Psoas muscle (tissue), 8 donors: Measurements from ENCODE around the gene OR10H5. TPM values are rescaled to one million over a fixed set of nuclear protein-coding genes. Genes with fewer than 3 reads are reported as not detected.

Source experiments
- ATAC-seq, 4 donors: fragments of 200-7000 bp; cut with Tn5 transposase; one replicate each; pipeline ENCODE4 v1.9.1; 2020; ENCODE audit warnings: moderate library complexity in 3 of 4, mild to moderate bottlenecking in 2 of 4
- DNase-seq, 2 donors: peaks; one replicate each; pipeline ENCODE4 v3.0.0-alpha.2; 2020
- H3K27ac ChIP-seq: fragments of 200-600 bp; one replicate; pipeline ENCODE4 v1.8.0; 2022
- H3K27me3 ChIP-seq, 3 donors: fragments of 200-600 bp in 1 of 3; one replicate each; pipeline versions ENCODE4 v1.6.1 to v1.8.0; 2013 to 2022; ENCODE audit warnings: low read length in 2 of 3, mild to moderate bottlenecking in 2 of 3, moderate library complexity in 1 of 3; ENCODE audit not compliant: insufficient read depth in 3 of 3
- H3K36me3 ChIP-seq, 2 donors: fragments of 200-600 bp in 1 of 2; one replicate each; pipeline versions ENCODE4 v1.6.1 to v1.8.0; 2013 to 2022; ENCODE audit warnings: low read depth in 1 of 2, mild to moderate bottlenecking in 1 of 2, moderate library complexity in 1 of 2; ENCODE audit not compliant: insufficient read depth in 1 of 2
- H3K4me1 ChIP-seq: fragments of 200-600 bp; one replicate; pipeline ENCODE4 v1.8.0; 2022
- H3K4me3 ChIP-seq: fragments of 200-600 bp; one replicate; pipeline ENCODE4 v1.8.0; 2022; ENCODE audit warnings: mild to moderate bottlenecking
- H3K9me3 ChIP-seq: fragments of 200-600 bp; one replicate; pipeline ENCODE4 v1.8.0; 2022
- CTCF ChIP-seq: fragments of 200-600 bp; IDR thresholded peaks from one replicate; pipeline ENCODE4 v1.8.0; 2022; ENCODE audit warnings: antibody characterized with exemption
- WGBS, 3 donors: extraction: QIAGEN DNeasy Blood & Tissue Kit; methylation state at CpG; one replicate each; pipeline versions ENCODE4 v1.1.6 to v1.1.7; 2013; 5-methylcytosine and 5-hydroxymethylcytosine counted together
- intact Hi-C, 2 donors: fragments of 100-400 bp; cut with DNase I; formaldehyde crosslinking; loops; one replicate each; pipeline versions ENCODE4 v1.11.0 to v1.14.2; 2022
- polyA plus RNA-seq, 3 donors: library from polyadenylated mRNA; stranded (reverse); fragments of 200-250 nt; gene quantifications; one replicate each; pipeline ENCODE4 v1.2.3, GENCODE V29; 2013
- total RNA-seq, 4 donors: library from RNA; stranded (reverse); fragmentation: NEBNext Ultra II Directional in 2 of 4; extraction: Animal tissue kit (Norgen Biotek cat#: 25700) in 2 of 4; gene quantifications; one replicate each; pipeline versions ENCODE4 v1.2.1 to v1.2.4, GENCODE V29; 2021 to 2023
- donor health status: healthy with polysubstance abuse.
- donor health status: DM: no; HTN: no; CAD: no; lungs with moderate emphysema.
- donor health status: Bipolar disorder and iron deficiency.
- donor health status: healthy.
- donor health status: DM: yes; HTN: yes; CAD: no.
- donor health status: DM: no; HTN: no; CAD: no.
- donor health status: DM: no; HTN: no; CAD: no.
- donor health status: DM: yes; HTN: yes; CAD: no.

Gene OR10H5
- total and polyA plus RNA-seq, 7 donors: not detected

DNA sequence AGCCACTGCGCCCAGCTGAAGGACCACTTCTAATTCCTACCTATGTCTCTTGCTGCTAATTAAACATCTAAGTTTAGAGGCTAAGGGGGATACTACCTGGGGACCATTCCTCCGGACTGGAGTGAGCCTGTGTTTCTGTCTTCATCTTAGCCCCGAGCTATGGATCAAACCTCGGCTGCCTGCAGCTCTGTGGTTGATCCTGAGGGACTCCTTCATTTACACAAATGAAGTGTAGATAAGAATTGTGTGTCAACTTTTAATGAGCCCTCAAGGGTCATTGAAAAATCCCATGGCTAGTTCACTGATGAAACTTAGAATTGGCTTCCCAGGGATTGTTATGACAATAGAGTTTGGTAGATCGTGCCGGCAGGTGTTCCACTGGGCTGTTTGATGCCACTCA, 59.5 kb downstream of the OR10H5 start:
- no peak for TF ChIP-seq CTCF
- ATAC-seq (no peak), DNase-seq (no peak)
- intact Hi-C loops: no loop called here
- no peak overlapping the region for H3K27ac ChIP-seq
- peaks cover 0 to 6% (median 6%) of the 10 kb centered on the region in 3 donors for H3K27me3 ChIP-seq
- H3K4me3 ChIP-seq: no peak overlapping the region
- no peaks in the 10 kb centered on the region for H3K9me3 ChIP-seq
- WGBS, 3 donors: 77 to 80% (median 80%) methylated on average over 6 of the region's 6 CpGs
- no peaks in the 10 kb centered on the region for H3K4me1 ChIP-seq
- no peaks in the 10 kb centered on the region for H3K36me3 ChIP-seq

DNA sequence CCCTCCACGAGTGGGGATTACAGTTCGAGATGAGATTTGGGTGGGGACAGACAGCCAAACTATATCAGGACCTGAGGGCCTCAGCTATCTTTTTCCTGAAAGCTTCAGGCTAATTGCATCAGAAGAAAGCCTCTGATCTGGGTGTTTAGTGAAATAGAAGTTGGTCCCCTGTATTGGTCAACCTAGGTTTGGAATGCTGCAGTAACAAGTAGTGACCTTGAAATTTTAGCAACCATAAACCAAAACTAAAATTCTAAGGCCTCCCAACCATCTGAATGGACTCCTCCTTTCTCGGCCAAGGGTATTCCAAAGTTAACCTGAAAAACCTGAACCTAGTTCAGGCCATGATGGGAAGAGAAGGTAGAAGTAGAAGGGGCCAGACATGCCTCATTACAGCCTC, 62.9 kb downstream of the OR10H5 start:
- intact Hi-C loops: no loop called here
- TF ChIP-seq CTCF: no peak
- 64 to 78% (median 74%) methylated on average over 3 of the region's 3 CpGs for WGBS, 3 donors

More for the DNA sequence above, 62.9 kb downstream of the OR10H5 start:
- H3K9me3 ChIP-seq: no peaks in the 10 kb centered on the region
- DNase-seq (no peak), ATAC-seq (no peak)
- no peak overlapping the region for H3K27ac ChIP-seq
- no peak overlapping the region for H3K4me3 ChIP-seq
- no peaks in the 10 kb centered on the region for H3K4me1 ChIP-seq
- H3K27me3 ChIP-seq: peaks cover 0 to 6% (median 3%) of the 10 kb centered on the region in 3 donors
- H3K36me3 ChIP-seq: no peaks in the 10 kb centered on the region

Other genes with a start within 250 kb of the OR10H5 start
- gene CYP4F8, start 172.4 kb upstream of the OR10H5 start, total RNA-seq: not detected
- not detected for gene CYP4F8, start 172.4 kb upstream of the OR10H5 start, polyA plus RNA-seq
- gene CYP4F3, start 146.8 kb upstream of the OR10H5 start, total RNA-seq: under 1 TPM; 0.04 to 0.43 (median 0.21) TPM
- under 1 TPM in 2 of 3 donors, not detected in 1; 0.01 to 0.03 TPM for gene CYP4F3, start 146.8 kb upstream of the OR10H5 start, polyA plus RNA-seq
- gene CYP4F12, start 114.6 kb upstream of the OR10H5 start, total RNA-seq: 1 to 10 TPM in 2 of 4 donors, not detected in 2; 1.2 to 1.7 TPM
- gene CYP4F12, start 114.6 kb upstream of the OR10H5 start, polyA plus RNA-seq: 1 to 10 TPM in 2 of 3 donors, under 1 TPM in 1; 0.36 to 2.4 (median 1.3) TPM
- gene OR10H2, start 59.6 kb upstream of the OR10H5 start, total RNA-seq: not detected
- not detected for gene OR10H2, start 59.6 kb upstream of the OR10H5 start, polyA plus RNA-seq
- gene OR10H3, start 49.7 kb upstream of the OR10H5 start, total RNA-seq: not detected
- not detected for gene OR10H3, start 49.7 kb upstream of the OR10H5 start, polyA plus RNA-seq
- not detected for gene OR10H1, start 28.0 kb downstream of the OR10H5 start, total RNA-seq
- gene OR10H1, start 28.0 kb downstream of the OR10H5 start, polyA plus RNA-seq: not detected
- gene CYP4F2, start 110.4 kb downstream of the OR10H5 start, total RNA-seq: not detected
- under 1 TPM in 1 of 3 donors, not detected in 2; 0.04 TPM for gene CYP4F2, start 110.4 kb downstream of the OR10H5 start, polyA plus RNA-seq
- gene CYP4F11, start 146.9 kb downstream of the OR10H5 start, total RNA-seq: 1 to 10 TPM in 1 of 4 donors, under 1 TPM in 2, not detected in 1; 0.11 to 1.0 (median 0.34) TPM
- gene CYP4F11, start 146.9 kb downstream of the OR10H5 start, polyA plus RNA-seq: under 1 TPM; 0.05 to 0.08 (median 0.08) TPM
- gene OR10H4, start 161.3 kb downstream of the OR10H5 start, total RNA-seq: not detected
- not detected for gene OR10H4, start 161.3 kb downstream of the OR10H5 start, polyA plus RNA-seq